NK-92 treated with Interleukin-12 subunit alpha and Interleukin-12 subunit beta, amount 100 ng/mL, for 24 hours (cell line): ENCODE measurements around the gene TSACC.

ENCODE experiments used
- DNase-seq: peaks from one replicate; lab custom pipeline; 2025; lab: John Stamatoyannopoulos, UW

Gene TSACC

GRCh38 chr1:156376146-156376545 lies 37.8 kb downstream of the TSACC start:
- no peak for DNase-seq

GRCh38 chr1:156376958-156377919 lies 38.9 kb downstream of the TSACC start:
- no peak for DNase-seq

DNA sequence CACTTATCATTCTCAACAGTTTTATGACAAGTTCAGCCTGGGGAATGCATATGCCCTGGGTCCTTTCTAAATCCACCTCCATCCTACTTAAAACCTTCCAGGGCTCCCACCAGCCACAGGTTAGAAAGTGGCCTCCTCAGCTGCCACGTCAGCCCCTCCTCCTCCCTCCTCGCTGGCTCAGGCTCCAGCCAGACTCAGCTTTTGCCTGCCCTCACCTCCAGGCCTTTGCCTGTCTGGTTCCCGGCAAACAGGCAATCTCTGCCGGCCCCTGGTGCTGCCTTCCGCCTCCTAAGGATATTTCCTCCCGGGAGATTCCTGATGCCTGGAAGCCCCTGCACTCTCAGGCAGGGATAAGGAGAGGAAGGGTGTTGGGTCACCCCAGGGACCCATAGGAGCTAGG lies 40.2 kb downstream of the TSACC start:
- no peak for DNase-seq

DNA sequence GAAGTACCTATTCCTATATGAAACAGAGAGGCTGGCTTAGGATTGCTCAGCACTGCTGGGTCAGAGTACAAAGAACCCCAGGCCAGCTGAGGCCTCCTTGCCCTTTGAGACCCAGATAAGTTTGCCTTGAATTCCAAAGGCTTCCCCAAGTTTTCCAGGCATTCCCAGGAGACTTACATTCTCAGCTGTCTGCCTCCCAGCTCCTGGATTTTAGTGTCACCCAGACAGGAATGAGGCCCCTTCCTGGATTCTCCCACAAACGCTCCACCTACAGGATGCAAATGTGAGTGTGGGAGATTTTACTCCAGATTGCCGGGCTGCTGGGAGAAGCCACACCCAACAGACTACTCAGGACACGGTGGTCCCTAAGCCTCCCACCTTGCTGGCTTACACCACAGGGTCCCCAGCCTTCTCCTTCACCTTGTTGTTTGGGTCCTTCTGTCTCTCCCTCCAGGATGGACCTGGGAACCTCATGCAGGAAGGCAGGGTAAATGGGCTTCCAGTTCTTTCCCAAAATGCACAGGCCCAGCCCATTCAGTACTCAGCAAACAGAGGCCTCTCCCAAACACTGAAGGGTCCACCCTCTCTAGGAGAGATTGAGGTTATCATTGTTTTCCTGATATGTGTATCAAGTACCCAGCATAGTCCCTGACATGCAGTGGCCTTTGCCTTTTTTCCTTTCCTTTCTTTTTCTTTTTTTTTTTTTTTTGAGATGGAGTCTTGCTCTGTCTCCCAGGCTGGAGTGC lies 41.3 kb downstream of the TSACC start:
- DNase-seq = no peak

GRCh38 chr1:156382561-156382960 lies 44.2 kb downstream of the TSACC start:
- DNase-seq = no peak

DNA sequence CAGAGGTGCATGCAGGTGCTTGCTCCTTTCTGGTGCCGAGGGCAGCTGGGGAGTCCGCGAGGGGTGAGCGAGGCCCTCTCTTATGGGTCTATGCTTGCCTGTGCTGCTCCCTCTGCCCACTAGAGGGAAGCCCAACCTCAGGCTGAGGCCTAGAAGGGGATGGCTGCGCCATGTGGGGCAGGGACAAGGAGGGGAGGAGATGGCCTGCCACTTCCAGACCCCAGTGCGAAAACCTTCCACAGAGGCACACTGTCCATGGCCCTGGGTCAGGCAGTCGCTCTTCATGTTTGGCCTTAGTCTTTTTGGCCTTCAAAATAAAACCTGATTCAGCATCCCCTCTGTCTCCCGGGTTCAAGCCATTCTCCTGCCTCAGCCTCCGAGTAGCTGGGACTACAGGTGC lies 44.7 kb downstream of the TSACC start:
- peak; percentile 37 for DNase-seq

- no peak for DNase-seq
Measured at GRCh38 chr1:156384007-156384406, 45.7 kb downstream of the TSACC start.

- no peak for DNase-seq
Measured at GRCh38 chr1:156384658-156385057, 46.3 kb downstream of the TSACC start.

- peak; percentile 48 for DNase-seq
Measured at GRCh38 chr1:156385534-156386031, 47.3 kb downstream of the TSACC start.

DNA sequence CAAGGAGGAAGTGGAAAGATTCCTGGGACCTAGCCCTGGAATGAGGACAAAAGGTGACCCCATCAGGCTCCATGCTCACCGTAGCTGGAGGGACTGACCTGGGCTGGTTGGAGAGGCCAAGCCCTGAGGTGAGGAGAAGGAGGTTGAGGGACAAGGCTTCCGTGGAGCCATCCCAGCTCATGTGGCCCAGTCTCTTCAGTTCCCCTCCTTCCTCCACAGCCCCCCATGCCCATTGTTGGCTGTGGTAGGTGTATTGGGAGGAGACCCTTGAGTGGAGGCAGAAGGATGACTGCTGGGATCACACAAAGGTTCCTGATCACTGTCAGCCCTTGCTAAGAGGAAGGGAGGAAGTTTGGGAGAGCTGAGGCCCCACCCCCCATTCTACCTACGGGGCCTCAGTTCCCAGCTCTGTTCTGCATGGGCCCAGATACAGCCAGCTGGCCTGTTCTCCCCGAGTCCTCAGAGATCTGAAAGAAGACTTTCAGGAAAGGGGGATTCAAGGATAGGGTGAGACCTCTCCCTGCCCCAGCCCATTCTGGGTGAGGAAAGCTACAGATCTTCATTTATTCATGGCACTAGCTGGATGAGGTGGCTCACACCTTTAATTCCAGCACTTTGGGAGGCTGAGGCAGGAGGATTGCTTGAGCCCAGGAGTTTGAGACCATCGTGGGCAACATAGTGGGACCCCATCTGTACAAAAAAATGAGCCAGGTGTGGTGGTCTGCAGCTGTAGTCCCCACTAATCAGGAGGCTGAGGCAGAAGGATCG lies 48.0 kb downstream of the TSACC start:
- no peak for DNase-seq

GRCh38 chr1:156386949-156387869 lies 48.9 kb downstream of the TSACC start:
- no peak for DNase-seq

GRCh38 chr1:156387870-156388173 lies 49.5 kb downstream of the TSACC start:
- DNase-seq = no peak

DNA sequence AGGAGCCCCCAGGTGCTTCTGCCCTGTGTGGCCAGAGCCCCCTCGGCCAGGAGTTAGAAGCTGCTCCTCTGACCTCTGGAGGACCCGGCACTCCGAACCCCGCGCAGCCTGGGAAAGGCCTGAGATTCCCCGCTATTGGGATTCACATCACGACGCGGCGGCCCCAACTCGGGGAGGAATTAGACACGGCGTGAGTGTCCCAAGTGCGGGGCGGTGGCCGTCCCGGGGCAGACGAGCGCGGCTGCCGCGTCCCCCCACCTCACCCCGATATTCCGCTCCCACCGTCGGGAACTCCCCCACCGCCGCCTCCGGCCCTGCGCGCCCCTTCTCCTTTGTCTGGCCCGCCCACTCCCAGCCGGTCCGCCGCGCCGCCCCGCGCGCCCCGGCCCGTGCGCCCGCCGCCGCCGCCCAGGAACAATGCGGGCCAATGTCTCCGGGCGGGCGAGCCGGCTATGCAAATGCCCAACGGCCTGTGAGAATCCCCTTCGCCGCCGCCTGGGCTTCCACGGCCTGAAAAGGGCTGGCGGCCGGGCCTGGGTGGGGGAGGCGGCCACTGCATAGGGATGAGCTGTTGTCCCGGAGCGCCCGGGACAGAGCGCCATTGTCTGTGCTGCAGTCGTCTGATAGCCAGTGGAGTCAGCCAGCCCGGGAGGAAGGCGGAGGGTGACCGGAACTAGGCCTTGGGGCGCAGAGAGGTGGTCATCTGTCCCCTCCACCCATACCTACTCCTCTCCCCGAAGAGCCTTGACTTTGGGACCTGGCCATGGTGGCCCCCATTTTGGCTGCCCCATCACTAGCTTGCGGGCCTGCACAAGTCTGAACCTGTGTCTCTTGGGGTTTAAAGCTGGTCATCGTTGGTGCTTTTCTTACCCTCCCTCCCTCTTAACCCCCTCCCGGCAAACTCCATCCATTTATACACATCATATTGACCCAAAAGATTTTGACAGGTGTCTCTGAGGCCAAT lies 50.1 kb downstream of the TSACC start:
- no peak for DNase-seq

DNA sequence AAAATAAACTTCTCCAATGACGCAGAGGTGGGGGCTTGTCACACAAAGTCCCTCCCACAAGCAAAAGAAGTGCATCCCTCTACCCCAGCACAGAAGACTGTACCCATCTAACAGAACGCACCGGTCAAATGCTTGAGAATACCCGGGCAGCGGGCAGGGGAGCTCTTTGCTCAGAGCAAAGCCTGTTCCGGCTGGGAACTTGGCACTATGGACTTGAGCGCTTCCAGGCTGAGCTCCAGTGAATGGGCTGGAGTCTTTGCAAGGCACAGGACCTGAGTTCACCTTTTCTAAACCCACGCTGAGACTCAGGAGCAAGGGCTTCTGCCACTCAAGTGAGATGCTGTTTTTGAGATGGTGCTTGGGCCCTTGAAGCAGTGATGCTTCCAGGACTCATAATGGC lies 51.0 kb downstream of the TSACC start:
- DNase-seq = no peak

- DNase-seq = no peak
Measured at GRCh38 chr1:156390469-156391365, 52.4 kb downstream of the TSACC start.

- DNase-seq = no peak
Measured at GRCh38 chr1:156391366-156391677, 53.0 kb downstream of the TSACC start.

GRCh38 chr1:156391701-156392100 lies 53.4 kb downstream of the TSACC start:
- DNase-seq = no peak

DNA sequence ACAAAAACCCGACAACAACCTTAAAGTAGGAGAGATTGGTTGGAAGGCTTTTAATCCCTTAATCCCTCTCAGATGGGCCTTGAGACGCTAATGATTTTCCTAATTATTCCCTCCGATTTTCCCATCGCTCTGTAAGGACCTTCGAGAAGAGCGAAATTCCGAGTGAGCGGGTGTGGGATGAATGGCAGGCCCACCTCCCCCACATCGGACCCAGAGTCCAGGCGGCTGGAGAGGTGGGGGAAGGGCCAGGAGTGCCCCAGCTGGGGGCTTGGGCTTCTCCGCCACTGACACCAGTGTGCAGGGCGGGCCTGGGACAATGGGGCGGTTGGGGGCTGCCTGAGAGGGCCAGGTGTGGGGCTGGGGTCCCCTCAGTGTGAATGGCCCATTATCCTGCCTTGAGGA lies 54.1 kb downstream of the TSACC start:
- no peak for DNase-seq

GRCh38 chr1:156393095-156393494 lies 54.8 kb downstream of the TSACC start:
- no peak for DNase-seq
